Kidney (tissue), 14 donors: ENCODE measurements around the gene STON1. TPM values are rescaled to one million over a fixed set of nuclear protein-coding genes. Genes with fewer than 3 reads are reported as not detected.
"Not testable (repeated sequence)": the region's sequence is repeated elsewhere in the genome, so short reads cannot be mapped to it uniquely, and the experiment has no call there.

Experiments
- DNase-seq, 5 donors: peaks; one replicate each; pipeline ENCODE4 v3.0.0-alpha.2; 2013 to 2020
- FAIRE-seq: peaks from 2 replicates; lab custom pipeline; 2012; peaks lifted over from hg19 to GRCh38; lab: Jason Lieb, UNC
- H3K27ac ChIP-seq, 2 donors: one replicate each; pipeline ENCODE4 v1.7.0; 2013; ENCODE audit warnings: low read depth in 2 of 2, low read length in 2 of 2, inconsistent platforms in 1 of 2
- H3K27me3 ChIP-seq: one replicate; pipeline ENCODE4 v1.7.1; 2013; ENCODE audit warnings: low read length, inconsistent platforms; ENCODE audit not compliant: control insufficient read depth, insufficient read depth
- H3K36me3 ChIP-seq, 3 donors: one replicate each; pipeline versions ENCODE4 v1.7.0 to v1.7.1; 2013; ENCODE audit warnings: low read length in 3 of 3, control low read depth in 1 of 3, inconsistent platforms in 1 of 3; ENCODE audit not compliant: insufficient read depth in 3 of 3, control insufficient read depth in 2 of 3
- H3K4me1 ChIP-seq, 3 donors: one replicate each; pipeline versions ENCODE4 v1.7.0 to v1.7.1; 2013; ENCODE audit warnings: low read length in 3 of 3, inconsistent platforms in 1 of 3, low read depth in 1 of 3; ENCODE audit not compliant: control insufficient read depth in 2 of 3, insufficient read depth in 2 of 3
- H3K4me3 ChIP-seq, 3 donors: one replicate each; pipeline versions ENCODE4 v1.7.0 to v1.8.1; 2013; ENCODE audit warnings: low read length in 3 of 3, control low read depth in 1 of 3, inconsistent platforms in 1 of 3
- H3K9ac ChIP-seq, 3 donors: one replicate each; pipeline versions ENCODE4 v1.7.0 to v1.7.1; 2013; ENCODE audit warnings: low read length in 3 of 3, control low read depth in 1 of 3, inconsistent platforms in 1 of 3
- H3K9me3 ChIP-seq, 3 donors: one replicate each; pipeline versions ENCODE4 v1.7.0 to v1.7.1; 2013; ENCODE audit warnings: low read length in 3 of 3, control low read depth in 1 of 3, inconsistent platforms in 1 of 3; ENCODE audit not compliant: control insufficient read depth in 2 of 3, insufficient read depth in 1 of 3
- intact Hi-C: fragments of 100-400 bp; cut with DNase I; formaldehyde crosslinking; loops from one replicate; pipeline ENCODE4 v1.11.1; 2022
- polyA plus RNA-seq: library from polyadenylated mRNA; stranded (reverse); fragments of 350-450 nt; fragmentation: Illumina TruSeq; extraction: RNeasy Lipid Tissue Mini Kit (QIAGEN cat#74804); gene quantifications from one replicate; pipeline ENCODE4 v1.2.3, GENCODE V29; 2014; ENCODE audit warnings: low read depth, low replicate concordance; ENCODE audit not compliant: insufficient read depth
- total RNA-seq: library from RNA; stranded (reverse); fragmentation: NEBNext Ultra II Directional; extraction: Animal tissue kit (Norgen Biotek cat#: 25700); gene quantifications from one replicate; pipeline ENCODE4 v1.2.1, GENCODE V29; 2021
- TF ChIP-seq, protein P1 (sequence below): IDR thresholded peaks from 3 replicates; pipeline ENCODE4 v1.5.1; 2012; ENCODE audit warnings: mild to moderate bottlenecking, moderate library complexity, borderline replicate concordance; ENCODE audit not compliant: insufficient read depth; ENCODE audit errors: extremely low read depth
- donor health status: control.
- donor health status: control.
- donor health status: control.
- donor health status: control.
- donor health status: control.
- donor health status: DM: yes; HTN: yes; CAD: no.
- donor health status: Normal renal cell carcinoma (clear cell type).

STON1 gene
- total and polyA plus RNA-seq, 2 donors from 2014 or later = 5.8 to 15.7 TPM

DNA sequence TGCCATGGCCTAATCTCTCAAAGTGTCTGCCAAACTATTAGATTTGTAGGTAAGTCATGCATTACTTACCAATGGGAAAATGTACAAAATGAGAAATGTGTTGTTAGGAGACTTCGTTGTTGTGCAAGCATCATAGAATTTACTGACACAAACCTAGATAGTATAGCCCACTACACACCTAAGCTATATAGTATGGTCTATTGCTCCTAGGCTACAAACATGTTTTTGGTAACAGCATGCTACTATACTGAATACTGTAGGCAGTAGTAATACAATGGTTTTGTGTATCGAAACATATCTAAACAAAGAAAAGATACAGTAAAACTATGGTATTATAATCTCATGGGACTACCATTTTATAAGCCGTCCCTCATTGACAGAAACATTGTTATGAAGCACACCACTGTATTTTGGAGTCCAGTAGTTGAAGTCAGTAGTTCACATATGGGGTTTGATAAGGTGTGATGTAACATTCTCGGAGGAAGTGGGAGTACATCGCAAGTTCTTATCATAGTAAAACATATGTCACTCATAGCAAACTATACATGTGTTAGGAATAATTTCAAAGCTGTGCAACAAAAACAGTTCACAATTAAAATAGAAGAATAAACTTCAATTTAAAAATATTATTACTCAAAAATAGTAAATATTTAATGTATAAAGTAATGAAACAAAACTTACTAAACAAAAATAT is 75.7 kb downstream of the STON1 start:
- Histone ChIP-seq H3K27me3 (no peaks in the 10 kb centered on the region), H3K36me3 (peaks cover 0 to 3% (median 0%) of the 10 kb centered on the region in 3 donors), H3K9ac (no peak overlapping the region), H3K27ac (no peak overlapping the region), H3K4me1 (no peaks in the 10 kb centered on the region), H3K4me3 (no peak overlapping the region), H3K9me3 (no peaks in the 10 kb centered on the region)
- FAIRE-seq = no peak
- intact Hi-C loops = no loop called here
- TF ChIP-seq, protein P1, sequence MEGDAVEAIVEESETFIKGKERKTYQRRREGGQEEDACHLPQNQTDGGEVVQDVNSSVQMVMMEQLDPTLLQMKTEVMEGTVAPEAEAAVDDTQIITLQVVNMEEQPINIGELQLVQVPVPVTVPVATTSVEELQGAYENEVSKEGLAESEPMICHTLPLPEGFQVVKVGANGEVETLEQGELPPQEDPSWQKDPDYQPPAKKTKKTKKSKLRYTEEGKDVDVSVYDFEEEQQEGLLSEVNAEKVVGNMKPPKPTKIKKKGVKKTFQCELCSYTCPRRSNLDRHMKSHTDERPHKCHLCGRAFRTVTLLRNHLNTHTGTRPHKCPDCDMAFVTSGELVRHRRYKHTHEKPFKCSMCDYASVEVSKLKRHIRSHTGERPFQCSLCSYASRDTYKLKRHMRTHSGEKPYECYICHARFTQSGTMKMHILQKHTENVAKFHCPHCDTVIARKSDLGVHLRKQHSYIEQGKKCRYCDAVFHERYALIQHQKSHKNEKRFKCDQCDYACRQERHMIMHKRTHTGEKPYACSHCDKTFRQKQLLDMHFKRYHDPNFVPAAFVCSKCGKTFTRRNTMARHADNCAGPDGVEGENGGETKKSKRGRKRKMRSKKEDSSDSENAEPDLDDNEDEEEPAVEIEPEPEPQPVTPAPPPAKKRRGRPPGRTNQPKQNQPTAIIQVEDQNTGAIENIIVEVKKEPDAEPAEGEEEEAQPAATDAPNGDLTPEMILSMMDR = no peak
- DNase-seq = no peak

GRCh38 chr2:48607307-48608014 is 77.5 kb downstream of the STON1 start:
- TF ChIP-seq, protein P1 = no peak
- intact Hi-C loops = no loop called here
- DNase-seq = no peak
- H3K27me3 ChIP-seq = no peaks in the 10 kb centered on the region
- no peaks in the 10 kb centered on the region for H3K4me1 ChIP-seq
- FAIRE-seq = no peak
- H3K9me3 ChIP-seq = no peaks in the 10 kb centered on the region
- H3K27ac ChIP-seq = no peak overlapping the region
- peaks cover 0 to 3% (median 0%) of the 10 kb centered on the region in 3 donors for H3K36me3 ChIP-seq
- no peak overlapping the region for H3K4me3 ChIP-seq
- H3K9ac ChIP-seq = no peak overlapping the region

- no peak overlapping the region for H3K4me3 ChIP-seq
Observed at GRCh38 chr2:48613211-48613610, 83.3 kb downstream of the STON1 start.

GRCh38 chr2:48614581-48614980 is 84.6 kb downstream of the STON1 start:
- intact Hi-C loops, DNase-seq, H3K4me1 ChIP-seq: not testable (repeated sequence)

More at GRCh38 chr2:48613211-48613610, 83.3 kb downstream of the STON1 start:
- Histone ChIP-seq H3K27ac (no peak overlapping the region), H3K4me1 (no peaks in the 10 kb centered on the region), H3K27me3 (no peaks in the 10 kb centered on the region), H3K9me3 (no peaks in the 10 kb centered on the region), H3K9ac (no peak overlapping the region), H3K36me3 (no peaks in the 10 kb centered on the region)
- intact Hi-C loops = no loop called here
- no peak for FAIRE-seq
- TF ChIP-seq, protein P1 = no peak
- DNase-seq = no peak

More at GRCh38 chr2:48614581-48614980, 84.6 kb downstream of the STON1 start:
- not testable (repeated sequence) for H3K36me3 ChIP-seq, H3K27me3 ChIP-seq, H3K27ac ChIP-seq, H3K9ac ChIP-seq, H3K4me3 ChIP-seq, H3K9me3 ChIP-seq, FAIRE-seq
